B cell (primary cell): ENCODE data around the gene TREH. TPM values are rescaled to one million over a fixed set of nuclear protein-coding genes. Genes with fewer than 3 reads are reported as not detected.

Source experiments
- ATAC-seq: fragments of 200-7000 bp; cut with Tn5 transposase; one replicate; pipeline ENCODE4 v1.10.0; 2021; ENCODE audit warnings: low read depth, mild to moderate bottlenecking, moderate number of reproducible peaks, moderate library complexity
- CTCF ChIA-PET: fragments of 350-600 bp; sonication (Branson Sonifier 250); formaldehyde crosslinking; loops from one replicate; lab custom pipeline; 2021; ENCODE audit warnings: antibody characterized with exemption, inconsistent platforms; lab: Charles Lee
- POLR2A ChIA-PET: fragments of 350-600 bp; sonication (Branson Sonifier 250); formaldehyde crosslinking; loops from one replicate; lab custom pipeline; 2021; ENCODE audit warnings: antibody characterized with exemption; lab: Charles Lee
- DNase-seq: peaks from one replicate; pipeline ENCODE4 v3.0.0; 2013
- H2AFZ ChIP-seq: 2 replicates; pipeline ENCODE4 v1.6.1; 2012; ENCODE audit warnings: mild to moderate bottlenecking, low read depth, low read length; ENCODE audit not compliant: insufficient read depth, poor library complexity, severe bottlenecking
- H3K27ac ChIP-seq, 2 donors: 1 replicate in 1 of 2; 2 replicates in 1 of 2; pipeline ENCODE4 v1.5.1; 2012 to 2013; ENCODE audit warnings: low read length in 2 of 2, mild to moderate bottlenecking in 2 of 2, moderate library complexity in 1 of 2
- H3K27me3 ChIP-seq, 4 experiments: fragments of 200-600 bp in 1 of 4; sonication (generic) in 1 of 4; replicated peaks in 1 of 4; 1 replicate in 2 of 4; 2 replicates in 2 of 4; pipeline versions ENCODE4 v1.6.1 to v1.7.0; 2013 to 2016; ENCODE audit warnings: low read length in 3 of 4, mild to moderate bottlenecking in 2 of 4, mixed read lengths in 1 of 4, moderate library complexity in 1 of 4; ENCODE audit not compliant: insufficient read depth in 4 of 4, control insufficient read depth in 3 of 4; ENCODE audit errors: control extremely low read depth in 1 of 4
- H3K36me3 ChIP-seq, 2 experiments: replicated peaks in 1 of 2; 1 replicate in 1 of 2; 2 replicates in 1 of 2; pipeline versions ENCODE4 v1.6.1 to v1.7.1; 2013; ENCODE audit warnings: low read length in 1 of 2; ENCODE audit not compliant: insufficient read depth in 2 of 2, control insufficient read depth in 1 of 2; ENCODE audit errors: control extremely low read depth in 1 of 2, extremely low read depth in 1 of 2
- H3K4me1 ChIP-seq, 2 donors: fragments of 200-600 bp in 1 of 2; sonication (generic) in 1 of 2; 1 replicate in 1 of 2; 2 replicates in 1 of 2; pipeline versions ENCODE4 v1.5.1 to v1.6.1; 2013 to 2017; ENCODE audit warnings: low read length in 2 of 2; ENCODE audit not compliant: control insufficient read depth in 2 of 2, insufficient read depth in 2 of 2
- H3K4me2 ChIP-seq: replicated peaks from 2 replicates; pipeline ENCODE3; 2012; ENCODE audit warnings: mild to moderate bottlenecking, low read depth, low read length; ENCODE audit not compliant: poor library complexity, severe bottlenecking
- H3K4me3 ChIP-seq, 5 experiments: fragments of 200-600 bp in 1 of 5; sonication (generic) in 1 of 5; 1 replicate in 3 of 5; 2 replicates in 2 of 5; pipeline versions ENCODE4 v1.5.1 to v1.7.0; 2011 to 2016; ENCODE audit warnings: low read length in 4 of 5, mild to moderate bottlenecking in 4 of 5, low read depth in 2 of 5, control low read depth in 1 of 5, moderate library complexity in 1 of 5; ENCODE audit not compliant: insufficient read depth in 1 of 5; ENCODE audit errors: control extremely low read depth in 1 of 5, extremely low read depth in 1 of 5
- H3K79me2 ChIP-seq: fragments of 200-600 bp; sonication (generic); one replicate; pipeline ENCODE4 v1.6.0; 2016; ENCODE audit warnings: low read length; ENCODE audit not compliant: control insufficient read depth, insufficient read depth
- H3K9ac ChIP-seq: fragments of 200-600 bp; sonication (generic); 2 replicates; pipeline ENCODE4 v1.6.1; 2017; ENCODE audit warnings: mild to moderate bottlenecking, low read length, moderate library complexity
- H3K9me3 ChIP-seq, 3 donors: one replicate each; pipeline versions ENCODE4 v1.6.1 to v1.7.1; 2013; ENCODE audit warnings: low read length in 2 of 3; ENCODE audit not compliant: control insufficient read depth in 2 of 3, insufficient read depth in 1 of 3; ENCODE audit errors: control extremely low read depth in 1 of 3
- H4K20me1 ChIP-seq: 2 replicates; pipeline ENCODE4 v1.6.0; 2012; ENCODE audit warnings: mild to moderate bottlenecking, low read length; ENCODE audit not compliant: insufficient read depth, control insufficient read depth, poor library complexity, severe bottlenecking
- H3K27ac Mint-ChIP-seq: one replicate; pipeline ENCODE4 v1.8.0; 2021; ENCODE audit warnings: mixed read lengths
- H3K27me3 Mint-ChIP-seq: one replicate; pipeline ENCODE4 v1.8.0; 2021; ENCODE audit warnings: mixed read lengths
- H3K4me1 Mint-ChIP-seq: one replicate; pipeline ENCODE4 v1.8.0; 2021; ENCODE audit warnings: mixed read lengths
- H3K4me3 Mint-ChIP-seq: one replicate; pipeline ENCODE4 v1.8.0; 2021; ENCODE audit warnings: mixed read lengths
- H3K9me3 Mint-ChIP-seq: one replicate; pipeline ENCODE4 v1.8.0; 2022; ENCODE audit warnings: mixed read lengths; ENCODE audit not compliant: insufficient read depth
- CTCF ChIP-seq: fragments of 200-600 bp; IDR thresholded peaks from one replicate; pipeline ENCODE4 v1.8.0; 2022; ENCODE audit warnings: antibody characterized with exemption, mild to moderate bottlenecking
- EZH2 ChIP-seq: IDR thresholded peaks from 2 replicates; pipeline ENCODE4 v1.6.1; 2012; ENCODE audit warnings: borderline replicate concordance, low read depth, mild to moderate bottlenecking, moderate library complexity, low read length; ENCODE audit not compliant: insufficient read depth, poor library complexity, severe bottlenecking
- WGBS: methylation state at CpG from one replicate; pipeline ENCODE4 v1.1.5; 2013; ENCODE audit warnings: missing lambda C conversion rate; ENCODE audit not compliant: insufficient coverage; 5-methylcytosine and 5-hydroxymethylcytosine counted together
- intact Hi-C: fragments of 100-400 bp; cut with micrococcal nuclease; formaldehyde crosslinking; loops from one replicate; pipeline ENCODE4 v1.10.0; 2022
- polyA plus RNA-seq: library from polyadenylated mRNA; depleted of rRNA; stranded (reverse); fragments of >200 nt; gene quantifications from 2 replicates; pipeline ENCODE4 v1.2.3, GENCODE V29; 2012
- total RNA-seq, 2 donors: library from RNA; stranded (reverse); fragments of 120-200 nt in 1 of 2; gene quantifications; 1 replicate in 1 of 2; 2 replicates in 1 of 2; pipeline versions ENCODE4 v1.2.3 to v1.2.4, GENCODE V29; 2013 to 2022

TREH gene
- total and polyA plus RNA-seq, 2 donors (not counting 1 experiment from before 2014, with no cell fraction given): not detected

GRCh38 chr11:118621784-118622375 lies 57.6 kb downstream of the TREH start:
- peaks cover 8 to 12% of the 10 kb centered on the region in 2 donors for H3K4me1 ChIP-seq
- H3K27me3 ChIP-seq: peaks cover 0 to 25% (median 12%) of the 10 kb centered on the region in 4 experiments
- Mint-ChIP-seq H3K4me1 (peaks cover 14% of the 10 kb centered on the region), H3K27me3 (peaks cover 34% of the 10 kb centered on the region), H3K4me3 (peak overlapping the region; percentile 59), H3K27ac (no peak overlapping the region), H3K9me3 (no peaks in the 10 kb centered on the region)
- TF ChIP-seq EZH2 (no peak), CTCF (no peak)
- H3K9ac ChIP-seq: peak overlapping the region; percentile 37
- POLR2A ChIA-PET: interaction anchor here (1.0 kb wide), 1 partner anchor 15 kb away, joined by 5 read pairs; the partner anchor contains the start of gene PHLDB1
- no peak for DNase-seq
- H3K27ac ChIP-seq: no peak overlapping the region
- WGBS: 93% methylated on average over 1 of the region's 4 CpGs
- intact Hi-C loops: no loop called here
- H3K4me3 ChIP-seq: no peak overlapping the region
- CTCF ChIA-PET: interaction anchor here (0.5 to 0.8 kb wide), 2 partner anchors 14 to 411 kb away, joined by 3 to 5 read pairs; partner anchors contain the start of gene PHLDB1
- no peak overlapping the region for H2AFZ ChIP-seq
- no peaks in the 10 kb centered on the region for H4K20me1 ChIP-seq
- H3K79me2 ChIP-seq: no peaks in the 10 kb centered on the region
- H3K4me2 ChIP-seq: peak overlapping the region; percentile 79
- no peaks in the 10 kb centered on the region for H3K9me3 ChIP-seq
- no peaks in the 10 kb centered on the region for H3K36me3 ChIP-seq
- no peak for ATAC-seq
